Fibroblast of pulmonary artery (primary cell): ENCODE results near the gene UBTD2.

ENCODE experiments used
- DNase-seq: peaks from one replicate; pipeline ENCODE4 v3.0.0-alpha.2; 2010; ENCODE audit warnings: low read depth
- H3K4me3 ChIP-seq: replicated peaks from 2 replicates; pipeline ENCODE4 v1.5.1; 2011; ENCODE audit warnings: low read depth, mild to moderate bottlenecking, control low read depth, low read length, moderate library complexity
- CTCF ChIP-seq: IDR thresholded peaks from 2 replicates; pipeline ENCODE4 v1.5.1; 2011; ENCODE audit warnings: mild to moderate bottlenecking, control low read depth, low read length, inconsistent platforms; ENCODE audit errors: missing control alignments

UBTD2 gene

GRCh38 chr5:172172912-172173563 lies 110.5 kb downstream of the UBTD2 start:
- no peak for TF ChIP-seq CTCF
- no peak overlapping the region for H3K4me3 ChIP-seq
- no peak for DNase-seq

- DNase-seq: no peak
- no peak for TF ChIP-seq CTCF
- no peak overlapping the region for H3K4me3 ChIP-seq
Measured at GRCh38 chr5:172171118-172171517, 112.4 kb downstream of the UBTD2 start.

GRCh38 chr5:172170251-172170701 lies 113.3 kb downstream of the UBTD2 start:
- DNase-seq: no peak
- TF ChIP-seq CTCF: no peak
- H3K4me3 ChIP-seq: no peak overlapping the region

- no peak for TF ChIP-seq CTCF
- DNase-seq: no peak
- no peak overlapping the region for H3K4me3 ChIP-seq
Measured at GRCh38 chr5:172169216-172169615, 114.3 kb downstream of the UBTD2 start.

- TF ChIP-seq CTCF: no peak
- DNase-seq: no peak
- no peak overlapping the region for H3K4me3 ChIP-seq
Measured at GRCh38 chr5:172168311-172168710, 115.3 kb downstream of the UBTD2 start.

- no peak for TF ChIP-seq CTCF
- DNase-seq: no peak
- H3K4me3 ChIP-seq: no peak overlapping the region
Measured at GRCh38 chr5:172167895-172168294, 115.7 kb downstream of the UBTD2 start.
